Dendritic cell treated with granulocyte-macrophage colony-stimulating factor and Interleukin-4, amounts not matched to agents 40 ng/mL and 50 ng/mL, for 4 days (primary cell): ENCODE results near the gene ANXA2.
A peak's percentile ranks its signal among the peaks of the same experiment; 100 is the strongest.

Experiments
- H3K27ac Mint-ChIP-seq: one replicate; pipeline ENCODE4 v1.8.0; 2022; ENCODE audit warnings: mild to moderate bottlenecking, mixed read lengths
- H3K27me3 Mint-ChIP-seq: one replicate; pipeline ENCODE4 v1.8.0; 2022; ENCODE audit warnings: mild to moderate bottlenecking, mixed read lengths
- H3K36me3 Mint-ChIP-seq: one replicate; pipeline ENCODE4 v1.8.0; 2022; ENCODE audit warnings: low read depth, mixed read lengths
- H3K4me1 Mint-ChIP-seq: one replicate; pipeline ENCODE4 v1.8.0; 2022; ENCODE audit warnings: low read depth, mixed read lengths
- H3K4me3 Mint-ChIP-seq: one replicate; pipeline ENCODE4 v1.8.0; 2022; ENCODE audit warnings: mild to moderate bottlenecking, moderate library complexity, mixed read lengths
- H3K9me3 Mint-ChIP-seq: one replicate; pipeline ENCODE4 v1.8.0; 2022; ENCODE audit warnings: mixed read lengths
- intact Hi-C: fragments of 100-400 bp; cut with micrococcal nuclease; formaldehyde crosslinking; loops from one replicate; pipeline ENCODE4 v1.15.0; 2022

Gene ANXA2

GRCh38 chr15:60390871-60391501 lies 6.8 kb downstream of the ANXA2 start:
- peaks cover 84% of the 10 kb centered on the region for H3K4me1 Mint-ChIP-seq
- intact Hi-C loops: loop anchor here (5.0 kb wide), 2 partner anchors 36 to 86 kb away; partner anchors contain the start of gene ICE2
- H3K27me3 Mint-ChIP-seq: no peaks in the 10 kb centered on the region
- H3K4me3 Mint-ChIP-seq: peak overlapping the region; percentile 71
- H3K27ac Mint-ChIP-seq: peak overlapping the region; percentile 81
- H3K9me3 Mint-ChIP-seq: no peaks in the 10 kb centered on the region
- H3K36me3 Mint-ChIP-seq: peaks cover 97% of the 10 kb centered on the region

- Mint-ChIP-seq H3K27ac (peak overlapping the region; percentile 4), H3K4me3 (peak overlapping the region; percentile 37), H3K27me3 (no peaks in the 10 kb centered on the region), H3K9me3 (no peaks in the 10 kb centered on the region), H3K36me3 (peaks cover 97% of the 10 kb centered on the region), H3K4me1 (peaks cover 87% of the 10 kb centered on the region)
- intact Hi-C loops: loop anchor here (5.0 kb wide), 2 partner anchors 37 to 87 kb away; partner anchors contain the start of gene ICE2
Measured at GRCh38 chr15:60390231-60390630, 7.6 kb downstream of the ANXA2 start.

GRCh38 chr15:60389261-60390077 lies 8.3 kb downstream of the ANXA2 start:
- Mint-ChIP-seq H3K27me3 (no peaks in the 10 kb centered on the region), H3K27ac (peak overlapping the region; percentile 4), H3K4me1 (peaks cover 83% of the 10 kb centered on the region), H3K9me3 (no peaks in the 10 kb centered on the region), H3K4me3 (peak overlapping the region; percentile 13), H3K36me3 (peaks cover 96% of the 10 kb centered on the region)
- intact Hi-C loops: loop anchor here (5.0 kb wide), 2 partner anchors 38 to 88 kb away; partner anchors contain the start of gene ICE2

GRCh38 chr15:60387321-60387720 lies 10.5 kb downstream of the ANXA2 start:
- H3K36me3 Mint-ChIP-seq: peaks cover 96% of the 10 kb centered on the region
- H3K4me1 Mint-ChIP-seq: peaks cover 77% of the 10 kb centered on the region
- no peaks in the 10 kb centered on the region for H3K27me3 Mint-ChIP-seq
- H3K9me3 Mint-ChIP-seq: no peaks in the 10 kb centered on the region
- H3K4me3 Mint-ChIP-seq: no peak overlapping the region
- no peak overlapping the region for H3K27ac Mint-ChIP-seq
- intact Hi-C loops: no loop called here

- Mint-ChIP-seq H3K36me3 (peaks cover 98% of the 10 kb centered on the region), H3K4me1 (peaks cover 73% of the 10 kb centered on the region), H3K4me3 (no peak overlapping the region), H3K27ac (no peak overlapping the region), H3K9me3 (no peaks in the 10 kb centered on the region), H3K27me3 (no peaks in the 10 kb centered on the region)
- intact Hi-C loops: no loop called here
Measured at GRCh38 chr15:60386615-60387014, 11.2 kb downstream of the ANXA2 start.

- Mint-ChIP-seq H3K27me3 (no peaks in the 10 kb centered on the region), H3K36me3 (peaks cover 98% of the 10 kb centered on the region), H3K27ac (no peak overlapping the region)
Measured at GRCh38 chr15:60385620-60386552, 11.9 kb downstream of the ANXA2 start.

GRCh38 chr15:60384526-60385126 lies 13.2 kb downstream of the ANXA2 start:
- Mint-ChIP-seq H3K36me3 (peaks cover 98% of the 10 kb centered on the region), H3K9me3 (no peaks in the 10 kb centered on the region), H3K27ac (no peak overlapping the region), H3K4me1 (peaks cover 61% of the 10 kb centered on the region), H3K27me3 (no peaks in the 10 kb centered on the region), H3K4me3 (no peak overlapping the region)
- intact Hi-C loops: no loop called here

More at GRCh38 chr15:60385620-60386552, 11.9 kb downstream of the ANXA2 start:
- intact Hi-C loops: no loop called here
- no peaks in the 10 kb centered on the region for H3K9me3 Mint-ChIP-seq
- peaks cover 72% of the 10 kb centered on the region for H3K4me1 Mint-ChIP-seq
- H3K4me3 Mint-ChIP-seq: no peak overlapping the region

GRCh38 chr15:60384053-60384452 lies 13.7 kb downstream of the ANXA2 start:
- H3K9me3 Mint-ChIP-seq: no peaks in the 10 kb centered on the region

GRCh38 chr15:60382773-60383674 lies 14.8 kb downstream of the ANXA2 start:
- no peak overlapping the region for H3K4me3 Mint-ChIP-seq
- H3K4me1 Mint-ChIP-seq: peaks cover 46% of the 10 kb centered on the region
- H3K9me3 Mint-ChIP-seq: no peaks in the 10 kb centered on the region
- H3K27me3 Mint-ChIP-seq: no peaks in the 10 kb centered on the region
- peaks cover 98% of the 10 kb centered on the region for H3K36me3 Mint-ChIP-seq
- peak overlapping the region; percentile 12 for H3K27ac Mint-ChIP-seq
- intact Hi-C loops: no loop called here

More at GRCh38 chr15:60384053-60384452, 13.7 kb downstream of the ANXA2 start:
- Mint-ChIP-seq H3K36me3 (peaks cover 98% of the 10 kb centered on the region), H3K4me3 (no peak overlapping the region), H3K27ac (no peak overlapping the region), H3K27me3 (no peaks in the 10 kb centered on the region), H3K4me1 (peaks cover 55% of the 10 kb centered on the region)
- intact Hi-C loops: no loop called here

GRCh38 chr15:60381148-60381788 lies 16.5 kb downstream of the ANXA2 start:
- Mint-ChIP-seq H3K36me3 (peaks cover 99% of the 10 kb centered on the region), H3K4me3 (no peak overlapping the region), H3K27me3 (no peaks in the 10 kb centered on the region), H3K9me3 (no peaks in the 10 kb centered on the region), H3K27ac (no peak overlapping the region), H3K4me1 (peaks cover 37% of the 10 kb centered on the region)
- intact Hi-C loops: no loop called here

- H3K9me3 Mint-ChIP-seq: no peaks in the 10 kb centered on the region
- peaks cover 100% of the 10 kb centered on the region for H3K36me3 Mint-ChIP-seq
- H3K4me3 Mint-ChIP-seq: no peak overlapping the region
- H3K27ac Mint-ChIP-seq: no peak overlapping the region
- H3K4me1 Mint-ChIP-seq: peaks cover 41% of the 10 kb centered on the region
- no peaks in the 10 kb centered on the region for H3K27me3 Mint-ChIP-seq
- intact Hi-C loops: no loop called here
Measured at GRCh38 chr15:60379525-60380274, 18.1 kb downstream of the ANXA2 start.

- intact Hi-C loops: no loop called here
- H3K27me3 Mint-ChIP-seq: no peaks in the 10 kb centered on the region
- H3K4me3 Mint-ChIP-seq: no peak overlapping the region
- H3K4me1 Mint-ChIP-seq: peaks cover 42% of the 10 kb centered on the region
- H3K36me3 Mint-ChIP-seq: peaks cover 100% of the 10 kb centered on the region
- H3K27ac Mint-ChIP-seq: no peak overlapping the region
- no peaks in the 10 kb centered on the region for H3K9me3 Mint-ChIP-seq
Measured at GRCh38 chr15:60379185-60379524, 18.6 kb downstream of the ANXA2 start.
